PC-9 (cell line): Measurements from ENCODE around the gene MICAL3.
"Not testable (repeated sequence)": the region's sequence is repeated elsewhere in the genome, so short reads cannot be mapped to it uniquely, and the experiment has no call there.

ENCODE experiments used
- CTCF ChIP-seq: fragments of 200-600 bp; sonication (generic); conservative IDR thresholded peaks from 2 replicates; pipeline ENCODE4 v1.6.1; 2017; ENCODE audit warnings: mixed run types, antibody characterized with exemption, mild to moderate bottlenecking, moderate library complexity
- EZH2 ChIP-seq: fragments of 200-600 bp; sonication (generic); IDR thresholded peaks from 2 replicates; pipeline ENCODE4 v1.8.0; 2017; ENCODE audit warnings: antibody characterized with exemption, low read depth

GRCh38 chr22:18020743-18021142, 3.6 kb downstream of the MICAL3 start:
- TF ChIP-seq CTCF, EZH2: not testable (repeated sequence)
